Loucy (cell line): ENCODE data around the gene CD96.

ENCODE experiments used
- H2AFZ ChIP-seq: fragments of 200-600 bp; sonication (generic); 2 replicates; pipeline ENCODE4 v1.6.0; 2016; ENCODE audit warnings: antibody characterized with exemption, mild to moderate bottlenecking, low read length, moderate library complexity
- H3F3A ChIP-seq: fragments of 200-600 bp; 2 replicates; pipeline ENCODE4 v1.6.0; 2016; ENCODE audit warnings: antibody characterized with exemption, low read depth, mild to moderate bottlenecking
- H3K27me3 ChIP-seq: fragments of 200-600 bp; sonication (generic); 2 replicates; pipeline ENCODE4 v1.6.1; 2014; ENCODE audit warnings: low read length, mild to moderate bottlenecking; ENCODE audit not compliant: insufficient read depth, poor library complexity, severe bottlenecking
- H3K36me3 ChIP-seq: fragments of 200-600 bp; sonication (generic); 2 replicates; pipeline ENCODE4 v1.6.1; 2016; ENCODE audit warnings: low read length; ENCODE audit not compliant: insufficient read depth
- H3K4me1 ChIP-seq: fragments of 200-600 bp; sonication (generic); 2 replicates; pipeline ENCODE4 v1.5.1; 2014; ENCODE audit warnings: low read length, mild to moderate bottlenecking; ENCODE audit not compliant: insufficient read depth, poor library complexity, severe bottlenecking
- H3K4me2 ChIP-seq: fragments of 200-600 bp; sonication (generic); 2 replicates; pipeline ENCODE4 v1.6.0; 2014; ENCODE audit warnings: antibody characterized with exemption, low read length, low read depth, mild to moderate bottlenecking; ENCODE audit not compliant: poor library complexity, severe bottlenecking
- H3K4me3 ChIP-seq: fragments of 200-600 bp; sonication (generic); 2 replicates; pipeline ENCODE4 v1.5.1; 2014; ENCODE audit warnings: low read length, mild to moderate bottlenecking, mixed read lengths; ENCODE audit not compliant: poor library complexity, severe bottlenecking
- H3K79me2 ChIP-seq: fragments of 200-600 bp; sonication (generic); 2 replicates; pipeline ENCODE4 v1.6.1; 2014; ENCODE audit warnings: low read length; ENCODE audit not compliant: insufficient read depth
- H3K9ac ChIP-seq: fragments of 200-600 bp; sonication (generic); 2 replicates; pipeline ENCODE4 v1.6.0; 2014; ENCODE audit warnings: mild to moderate bottlenecking, low read depth, low read length, moderate library complexity; ENCODE audit not compliant: poor library complexity, severe bottlenecking
- H3K9me2 ChIP-seq: fragments of 200-600 bp; sonication (generic); replicated peaks from 2 replicates; pipeline ENCODE4 v1.6.1; 2016; ENCODE audit warnings: low read depth, low read length, mixed read lengths
- H3K9me3 ChIP-seq: fragments of 200-600 bp; sonication (generic); 2 replicates; pipeline ENCODE4 v1.6.1; 2014; ENCODE audit warnings: mild to moderate bottlenecking, antibody characterized with exemption, low read length, low read depth; ENCODE audit not compliant: insufficient read depth
- H4K20me1 ChIP-seq: fragments of 200-600 bp; sonication (generic); 2 replicates; pipeline ENCODE4 v1.6.0; 2014; ENCODE audit warnings: antibody characterized with exemption, low read length, mild to moderate bottlenecking; ENCODE audit not compliant: insufficient read depth, poor library complexity, severe bottlenecking
- CTCF ChIP-seq: fragments of 200-600 bp; sonication (generic); conservative IDR thresholded peaks from 2 replicates; pipeline ENCODE4 v1.5.1; 2014; ENCODE audit warnings: mild to moderate bottlenecking, antibody characterized with exemption, low read length
- EZH2phosphoT487 ChIP-seq: fragments of 200-600 bp; IDR thresholded peaks from 2 replicates; pipeline ENCODE4 v1.6.1; 2018; ENCODE audit warnings: antibody characterized with exemption, mild to moderate bottlenecking, moderate library complexity, borderline replicate concordance

The CD96 gene

GRCh38 chr3:111675846-111676210 lies 133.8 kb downstream of the CD96 start:
- Histone ChIP-seq H3K4me1 (peaks cover 60% of the 10 kb centered on the region), H4K20me1 (no peaks in the 10 kb centered on the region), H3K27me3 (no peaks in the 10 kb centered on the region), H3K79me2 (peaks cover 33% of the 10 kb centered on the region), H3K4me3 (peak overlapping the region; percentile 90), H3K9me3 (no peaks in the 10 kb centered on the region), H2AFZ (no peak overlapping the region), H3F3A (no peaks in the 10 kb centered on the region), H3K9ac (peak overlapping the region; percentile 80), H3K4me2 (peak overlapping the region; percentile 91), H3K36me3 (no peaks in the 10 kb centered on the region), H3K9me2 (no peaks in the 10 kb centered on the region)
- TF ChIP-seq CTCF (no peak), EZH2phosphoT487 (no peak)

GRCh38 chr3:111676211-111677006 lies 134.4 kb downstream of the CD96 start:
- Histone ChIP-seq H2AFZ (no peak overlapping the region), H3F3A (no peaks in the 10 kb centered on the region), H3K4me3 (peak overlapping the region; percentile 90), H3K27me3 (no peaks in the 10 kb centered on the region), H3K4me2 (peak overlapping the region; percentile 91), H4K20me1 (no peaks in the 10 kb centered on the region), H3K4me1 (peaks cover 62% of the 10 kb centered on the region), H3K9me2 (no peaks in the 10 kb centered on the region), H3K36me3 (no peaks in the 10 kb centered on the region), H3K79me2 (peaks cover 33% of the 10 kb centered on the region), H3K9me3 (no peaks in the 10 kb centered on the region), H3K9ac (peak overlapping the region; percentile 80)
- TF ChIP-seq EZH2phosphoT487, result no peak
- TF ChIP-seq CTCF, result no peak

DNA sequence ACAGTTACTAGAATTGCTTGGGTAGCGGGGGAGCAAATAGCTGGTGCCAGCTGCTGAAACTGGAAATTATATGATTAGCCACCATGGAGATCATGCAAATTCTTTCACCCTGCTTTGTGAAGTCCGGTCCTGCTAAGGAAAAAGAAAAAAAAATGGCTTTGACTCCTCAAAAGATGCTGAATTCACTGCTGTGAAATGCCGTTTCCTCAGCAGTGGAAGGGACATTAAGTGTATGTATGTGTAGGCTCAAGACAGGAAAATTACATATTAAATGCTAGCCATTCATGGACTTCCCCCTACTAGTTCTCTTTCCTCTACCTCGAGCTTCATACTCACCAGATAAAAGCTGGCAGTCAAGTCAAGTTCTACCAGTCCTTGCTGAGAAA lies 135.0 kb downstream of the CD96 start:
- Histone ChIP-seq H3K9me2 (no peaks in the 10 kb centered on the region), H3K4me3 (peak overlapping the region; percentile 90), H3F3A (no peaks in the 10 kb centered on the region), H2AFZ (no peak overlapping the region), H4K20me1 (no peaks in the 10 kb centered on the region), H3K4me2 (peak overlapping the region; percentile 91), H3K9me3 (no peaks in the 10 kb centered on the region), H3K79me2 (peaks cover 33% of the 10 kb centered on the region), H3K27me3 (no peaks in the 10 kb centered on the region), H3K9ac (peak overlapping the region; percentile 80), H3K4me1 (peaks cover 68% of the 10 kb centered on the region), H3K36me3 (no peaks in the 10 kb centered on the region)
- no peak for TF ChIP-seq CTCF
- TF ChIP-seq EZH2phosphoT487, result no peak
